ENCODE data around the gene SP3.

GRCh38 chr2:173860566-173860965 lies 104.6 kb downstream of the SP3 start:
- TF ChIP-seq CTCF (conservative IDR thresholded peaks at IDR 0.05 in 1 of 2, IDR thresholded peaks at IDR 0.05 in 1 of 2; ENCODE audit: low read depth in 1 of 2, low read length in 2 of 2) (no peak), EZH2 (IDR thresholded peaks at IDR 0.05; ENCODE audit: low read length, missing control alignments) (no peak)

Measured in fibroblast of lung (primary cell).